HG02642 (cell line): Measurements from ENCODE around the gene BEX3.
"Not testable (repeated sequence)": the region's sequence is repeated elsewhere in the genome, so short reads cannot be mapped to it uniquely, and the experiment has no call there.

ENCODE experiments used
- ATAC-seq: cut with Tn5 transposase; IDR thresholded peaks from one replicate; pipeline ENCODE4 v1.9.1; 2021; ENCODE audit warnings: mild to moderate bottlenecking; ENCODE audit not compliant: unreplicated experiment, poor library complexity

The BEX3 gene

DNA sequence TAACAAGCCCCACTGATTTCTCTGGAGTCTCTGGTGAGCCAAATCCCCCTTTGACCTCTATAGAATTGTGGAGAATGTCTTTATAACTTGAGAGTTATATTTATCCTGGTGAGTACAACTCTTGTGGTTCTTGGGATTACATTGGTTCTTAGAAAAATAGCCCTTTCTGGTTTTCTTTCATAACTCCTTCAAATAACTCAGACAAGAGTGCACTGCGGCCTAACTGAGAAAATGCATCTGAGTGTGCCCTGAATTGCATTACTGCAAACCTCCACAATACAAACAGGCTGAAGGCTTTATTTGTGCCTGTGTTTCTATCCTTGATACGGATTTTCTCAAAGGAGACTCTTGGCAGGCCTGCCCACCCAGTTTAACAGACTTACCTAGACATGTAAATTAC is 2.7 kb downstream of the BEX3 start:
- ATAC-seq, result no peak

GRCh38 chrX:103382877-103383276 is 6.5 kb downstream of the BEX3 start:
- no peak for ATAC-seq

DNA sequence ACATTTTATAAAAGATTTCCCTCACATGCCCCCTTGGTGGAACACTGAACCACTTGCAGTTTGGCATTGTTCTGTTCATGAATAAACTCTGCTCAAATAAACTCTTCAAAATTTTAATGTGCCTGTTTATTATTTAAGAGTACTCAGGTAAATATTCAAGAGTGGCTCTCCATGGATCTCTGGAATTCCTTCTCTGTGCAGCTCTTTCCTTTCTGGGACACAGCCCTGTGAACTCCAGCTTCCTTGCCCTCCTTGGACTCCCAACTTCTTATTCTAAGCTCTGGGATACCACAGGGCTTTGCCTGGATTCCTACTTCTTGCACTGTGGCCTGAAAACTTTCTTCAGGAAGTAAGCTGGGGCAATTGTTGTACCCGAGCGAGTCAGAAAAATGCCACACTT is 8.3 kb downstream of the BEX3 start:
- no peak for ATAC-seq

- ATAC-seq, result not testable (repeated sequence)
Measured at GRCh38 chrX:103385283-103385830, 9.0 kb downstream of the BEX3 start.

GRCh38 chrX:103386332-103386731 is 10.0 kb downstream of the BEX3 start:
- no peak for ATAC-seq

DNA sequence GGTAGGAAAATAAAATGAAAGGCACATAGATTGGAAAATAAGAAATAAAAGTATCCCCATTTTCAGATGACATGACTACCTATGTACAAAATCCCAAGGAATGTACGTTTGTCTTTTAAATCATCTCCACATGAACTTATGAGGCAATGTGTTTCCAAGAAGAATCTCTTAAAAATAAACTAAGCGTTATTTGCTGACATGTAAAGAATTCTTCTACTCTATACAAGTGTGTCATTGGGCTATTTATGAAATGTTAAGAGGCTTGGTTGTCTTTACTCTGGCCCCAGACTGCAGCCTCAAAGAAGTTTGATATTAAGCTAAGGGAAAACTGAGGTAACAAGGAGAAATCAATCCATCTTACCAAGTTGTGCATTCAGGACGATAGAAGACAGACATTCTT is 17.1 kb downstream of the BEX3 start:
- no peak for ATAC-seq

DNA sequence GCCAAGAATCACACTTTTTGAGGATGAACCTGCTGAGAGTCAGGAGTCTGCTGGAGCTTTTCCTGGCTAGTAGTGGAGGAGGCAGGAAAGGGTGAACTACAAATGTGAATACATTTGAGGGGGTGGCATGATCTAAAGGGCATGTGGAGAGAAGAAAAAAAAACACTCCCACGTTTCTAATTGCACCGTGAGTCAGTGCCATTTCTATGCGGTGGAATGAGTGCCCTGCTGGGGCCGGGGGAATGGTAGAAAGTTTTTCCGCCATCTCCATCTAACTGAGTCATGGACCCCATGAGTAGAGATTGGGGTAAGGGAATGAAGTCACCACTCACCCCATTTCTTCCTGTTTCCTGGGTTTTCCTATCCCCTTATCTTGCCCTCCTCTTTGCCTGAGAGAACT is 19.8 kb downstream of the BEX3 start:
- ATAC-seq, result no peak

DNA sequence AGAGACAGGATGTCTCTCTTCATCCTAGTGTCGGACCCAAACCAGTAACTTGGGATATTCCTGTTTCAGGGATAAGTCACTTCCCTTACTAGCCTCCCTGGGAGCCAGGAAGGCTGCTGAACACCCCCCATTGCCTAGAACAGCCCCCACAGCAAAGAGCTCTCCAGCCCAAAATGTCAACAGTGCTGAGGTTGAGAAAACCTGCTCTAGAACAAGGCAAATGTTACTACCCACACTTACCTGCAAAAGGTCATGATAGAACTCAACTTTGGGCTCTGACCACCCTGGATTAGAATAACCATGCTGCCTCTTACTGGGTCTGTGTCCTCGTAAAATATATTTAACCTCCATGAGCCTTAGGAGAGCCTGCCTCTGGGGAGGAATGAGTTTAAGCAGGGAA is 20.3 kb downstream of the BEX3 start:
- no peak for ATAC-seq

DNA sequence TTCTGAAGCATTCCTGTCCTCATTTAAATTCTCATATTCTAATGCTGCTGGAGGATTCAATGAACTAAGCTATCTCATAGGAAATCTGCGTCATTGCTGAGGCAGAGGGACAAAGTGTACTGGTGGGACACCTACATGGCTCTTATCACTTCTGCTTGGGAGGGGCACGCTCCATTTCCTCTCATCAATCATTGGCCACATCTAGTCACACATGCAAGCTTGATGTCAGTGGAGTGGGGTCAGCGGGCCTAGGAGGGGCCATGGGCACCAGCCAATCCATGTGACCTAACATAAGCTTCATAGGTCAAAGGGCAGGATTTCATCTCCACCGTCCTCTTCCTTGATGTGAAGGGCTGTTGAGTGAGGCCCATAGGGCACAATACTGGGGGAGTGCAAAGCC is 21.4 kb downstream of the BEX3 start:
- no peak for ATAC-seq

- no peak for ATAC-seq
Measured at GRCh38 chrX:103398421-103398864, 22.1 kb downstream of the BEX3 start.

DNA sequence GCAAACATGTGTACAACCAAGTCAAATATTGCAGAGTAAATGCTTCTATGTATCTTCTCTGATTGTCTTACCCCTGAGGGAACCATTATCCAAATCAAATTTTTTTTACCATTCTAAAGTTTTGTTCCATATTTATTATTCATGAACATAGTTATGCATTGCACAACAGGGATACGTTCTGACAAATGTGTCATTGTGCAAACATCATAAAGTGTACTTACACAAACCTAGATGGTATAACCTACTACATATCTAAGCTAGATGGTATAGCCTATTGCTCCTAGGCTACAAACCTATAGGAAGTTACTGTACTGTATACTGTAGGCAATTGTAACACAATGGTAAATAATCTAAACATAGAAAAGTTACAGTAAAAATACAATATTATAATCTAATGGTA is 23.4 kb downstream of the BEX3 start:
- ATAC-seq, result no peak

DNA sequence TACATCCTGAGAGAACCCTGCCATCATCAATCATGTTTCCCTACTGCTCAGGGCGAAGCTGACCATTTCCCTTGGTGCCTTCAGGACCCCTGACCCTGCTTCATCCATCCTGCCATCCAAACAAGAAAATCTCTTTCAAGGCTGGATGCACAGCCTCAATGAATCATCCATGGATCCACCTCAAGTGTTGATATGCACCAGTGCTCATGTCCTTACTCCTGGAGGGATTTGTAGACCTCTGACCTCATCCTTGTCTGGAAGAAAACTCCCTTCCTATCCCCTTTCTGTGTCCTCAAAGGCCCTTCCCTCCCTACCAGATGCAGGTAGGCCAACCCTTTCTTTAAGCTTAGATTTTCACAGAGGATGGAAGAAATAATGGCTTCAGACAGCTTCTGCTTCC is 24.6 kb downstream of the BEX3 start:
- no peak for ATAC-seq

GRCh38 chrX:103404231-103405008 is 28.1 kb downstream of the BEX3 start:
- peak; percentile 98 for ATAC-seq

GRCh38 chrX:103405009-103405333 is 28.6 kb downstream of the BEX3 start:
- ATAC-seq, result no peak

GRCh38 chrX:103406256-103406655 is 29.9 kb downstream of the BEX3 start:
- ATAC-seq, result no peak

DNA sequence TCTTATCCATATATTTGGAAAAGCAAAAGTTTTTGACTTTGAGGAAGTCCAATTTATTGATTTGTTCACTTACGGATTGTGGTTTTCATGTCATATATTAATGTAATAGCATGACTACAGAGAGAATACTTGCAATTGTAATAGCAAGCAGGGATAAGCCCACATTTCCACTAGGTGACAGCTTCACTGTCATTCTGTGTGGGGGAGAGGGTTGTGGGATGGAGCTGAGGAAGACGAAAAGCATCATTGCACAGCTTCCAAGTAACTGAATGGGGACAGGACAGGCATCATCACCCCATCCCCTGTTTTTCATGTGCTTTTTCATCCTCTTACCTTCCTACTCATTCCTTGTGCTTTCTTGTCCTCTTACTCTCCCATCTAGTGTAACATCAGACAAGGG is 31.4 kb downstream of the BEX3 start:
- no peak for ATAC-seq

GRCh38 chrX:103411721-103412120 is 35.4 kb downstream of the BEX3 start:
- ATAC-seq, result not testable (repeated sequence)

DNA sequence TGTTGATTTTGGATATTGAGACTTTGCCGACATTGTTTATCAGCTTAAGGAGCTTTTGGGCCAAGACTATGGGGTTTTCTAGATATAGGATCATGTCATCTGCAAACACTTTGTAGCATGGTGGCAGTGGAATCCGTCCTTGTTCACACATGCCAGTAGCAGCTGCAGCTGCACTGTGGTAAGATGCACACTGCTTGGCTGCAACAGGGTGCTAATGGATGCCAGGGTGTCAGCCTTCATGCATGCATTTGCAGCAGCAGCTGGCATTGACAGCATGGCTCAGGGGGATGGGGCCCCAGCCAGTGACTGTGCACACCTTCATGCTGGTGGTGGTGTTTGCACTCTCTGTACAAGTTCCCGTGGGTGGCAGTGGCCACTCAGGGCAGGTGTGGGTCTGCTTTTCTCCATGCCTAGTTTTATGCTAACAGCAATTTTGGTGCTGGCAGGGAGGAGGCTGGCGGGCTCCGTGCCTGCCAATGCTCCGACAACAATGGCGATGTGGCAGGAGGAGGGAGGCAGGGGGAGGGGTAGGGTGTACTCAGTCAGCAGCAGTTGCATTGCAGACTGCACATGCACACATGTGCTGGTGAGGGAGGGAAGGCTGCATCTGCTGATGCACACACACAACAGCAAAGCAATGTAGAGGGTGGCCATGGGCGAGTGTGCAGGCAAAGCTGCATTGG is 37.5 kb downstream of the BEX3 start:
- no peak for ATAC-seq

- no peak for ATAC-seq
Measured at GRCh38 chrX:103414561-103414960, 38.2 kb downstream of the BEX3 start.

DNA sequence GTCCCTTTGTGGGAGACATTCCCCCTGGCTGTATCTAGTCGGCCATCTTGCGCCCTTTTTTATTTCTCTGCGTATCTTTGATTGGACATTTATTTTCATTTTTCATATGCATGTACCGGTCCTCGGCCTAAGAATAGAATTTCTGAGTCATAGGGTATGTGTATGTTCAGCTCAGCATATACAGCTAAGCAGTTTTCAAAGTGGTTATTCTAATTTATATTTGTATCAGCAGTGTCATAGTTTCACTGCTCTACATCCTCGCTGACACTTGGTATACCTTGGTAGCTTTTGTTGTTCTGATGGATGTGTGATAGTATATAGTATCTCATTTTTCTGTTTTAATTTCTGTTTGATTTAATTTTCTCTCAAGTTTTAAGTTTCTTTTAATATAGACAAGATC is 38.7 kb downstream of the BEX3 start:
- no peak for ATAC-seq

- ATAC-seq, result no peak
Measured at GRCh38 chrX:103415528-103415927, 39.2 kb downstream of the BEX3 start.

GRCh38 chrX:103417370-103417769 is 41.0 kb downstream of the BEX3 start:
- ATAC-seq, result no peak
